ENCODE data around the gene FYN.

Gene FYN

DNA sequence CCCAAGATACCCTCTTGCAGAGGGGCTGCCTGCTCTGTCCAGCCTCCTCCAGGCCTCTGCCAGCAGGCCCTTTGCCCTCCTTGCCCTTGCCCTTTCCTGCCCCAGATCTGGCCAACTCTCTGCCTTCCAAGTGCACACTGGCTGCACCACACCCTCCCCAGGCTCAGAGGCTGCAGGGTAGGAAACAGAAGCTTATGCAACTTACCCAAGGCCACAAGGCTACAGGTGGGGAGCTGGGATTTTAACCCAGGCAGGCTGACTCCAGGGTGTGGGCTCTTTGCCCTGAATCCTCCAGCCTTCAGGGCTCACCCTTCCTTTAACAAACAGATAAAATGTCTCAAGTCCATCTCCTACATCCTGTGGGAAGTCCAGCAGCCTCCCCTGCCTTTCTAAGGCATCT, 253.1 kb downstream of the FYN start:
- no peak for DNase-seq

- no peak for DNase-seq
Measured at GRCh38 chr6:111618407-111618806, 254.8 kb downstream of the FYN start.

DNA sequence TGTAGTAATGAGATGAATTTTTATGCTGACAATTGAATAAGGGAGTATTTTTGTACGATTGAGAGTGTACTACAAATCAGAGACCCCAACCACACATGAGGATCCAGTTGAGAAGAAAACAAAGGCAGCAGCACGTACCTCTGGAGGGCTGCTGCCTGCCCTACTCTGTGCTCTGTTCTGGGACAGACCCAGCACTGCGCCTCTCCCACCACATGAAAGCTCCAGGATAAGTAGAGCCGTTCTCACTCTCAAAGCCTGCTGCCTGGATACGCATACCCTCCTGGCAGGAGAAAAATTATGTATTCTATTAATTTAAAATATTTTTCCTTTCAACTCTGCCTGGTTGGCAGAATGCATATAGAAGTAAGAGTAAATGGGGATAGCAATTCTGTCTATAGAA, 256.1 kb downstream of the FYN start:
- DNase-seq: no peak

DNA sequence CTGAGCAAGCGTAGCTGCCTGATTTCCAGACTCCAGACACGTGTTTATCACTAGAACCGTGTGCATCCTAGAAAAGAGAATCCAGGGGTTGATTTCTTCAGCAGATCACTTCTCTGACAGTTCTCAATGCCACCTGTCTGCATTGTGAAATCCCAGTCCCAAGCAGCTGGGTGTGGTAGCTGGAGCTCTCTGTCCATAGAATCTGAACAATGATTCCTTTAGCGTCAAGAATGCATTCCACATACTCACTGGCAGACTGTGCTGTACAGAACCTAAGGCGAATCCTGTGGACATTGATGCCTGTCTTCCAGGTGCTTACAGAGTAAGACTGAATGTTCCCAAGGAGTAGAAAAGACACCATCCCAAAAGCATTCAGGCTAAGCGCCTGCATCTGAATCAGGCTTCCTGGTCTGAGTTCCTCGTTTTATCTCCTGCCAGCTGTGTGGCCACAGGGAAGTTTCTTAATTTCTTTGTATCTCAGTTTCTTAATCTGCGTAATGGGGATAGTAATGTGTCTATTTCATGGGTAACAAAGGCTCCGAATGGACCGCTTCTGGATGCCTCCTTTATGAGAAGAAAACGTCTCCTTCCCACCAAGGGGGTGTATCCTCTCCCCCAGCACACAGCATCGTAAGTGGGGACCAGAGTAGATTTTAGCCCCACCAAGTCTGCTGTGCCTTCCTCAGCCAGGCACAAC, 257.2 kb downstream of the FYN start:
- DNase-seq: no peak

GRCh38 chr6:111614833-111615582, 258.2 kb downstream of the FYN start:
- DNase-seq: no peak

GRCh38 chr6:111612379-111612778, 260.9 kb downstream of the FYN start:
- DNase-seq: no peak

GRCh38 chr6:111610548-111611172, 262.6 kb downstream of the FYN start:
- no peak for DNase-seq
